DOHH2 (cell line): ENCODE results near the gene SLIT1.

ENCODE experiments used
- H3F3A ChIP-seq: fragments of 200-600 bp; sonication (generic), shearing (Covaris generic); 2 replicates; pipeline ENCODE4 v1.6.0; 2016; ENCODE audit warnings: antibody characterized with exemption, mild to moderate bottlenecking; ENCODE audit not compliant: control insufficient read depth, insufficient read depth
- H3K27ac ChIP-seq: fragments of 200-600 bp; sonication (generic); 2 replicates; pipeline ENCODE4 v1.5.1; 2014; ENCODE audit warnings: low read depth, mild to moderate bottlenecking, low read length, moderate library complexity
- H3K27me3 ChIP-seq: fragments of 200-600 bp; sonication (generic); 2 replicates; pipeline ENCODE4 v1.6.1; 2014; ENCODE audit warnings: mild to moderate bottlenecking, low read length, mixed read lengths; ENCODE audit not compliant: control insufficient read depth
- H3K36me3 ChIP-seq: fragments of 200-600 bp; sonication (generic); 2 replicates; pipeline ENCODE4 v1.6.1; 2014; ENCODE audit warnings: mild to moderate bottlenecking, low read length, moderate library complexity, mixed read lengths; ENCODE audit not compliant: control insufficient read depth
- H3K4me1 ChIP-seq: fragments of 200-600 bp; sonication (generic); 2 replicates; pipeline ENCODE4 v1.6.1; 2014; ENCODE audit warnings: mild to moderate bottlenecking, low read length, mixed read lengths; ENCODE audit not compliant: control insufficient read depth
- H3K4me2 ChIP-seq: fragments of 200-600 bp; sonication (generic); 2 replicates; pipeline ENCODE4 v1.6.0; 2014; ENCODE audit warnings: mild to moderate bottlenecking, low read length, moderate library complexity
- H3K4me3 ChIP-seq: fragments of 200-600 bp; sonication (generic); 2 replicates; pipeline ENCODE4 v1.5.1; 2014; ENCODE audit warnings: mild to moderate bottlenecking, low read length, mixed read lengths
- H3K79me2 ChIP-seq: fragments of 200-600 bp; sonication (generic); 2 replicates; pipeline ENCODE4 v1.6.1; 2014; ENCODE audit warnings: mild to moderate bottlenecking, low read length, mixed read lengths; ENCODE audit not compliant: control insufficient read depth
- H3K9me2 ChIP-seq: fragments of 200-600 bp; sonication (generic); replicated peaks from 2 replicates; pipeline ENCODE4 v1.6.1; 2014; ENCODE audit warnings: mild to moderate bottlenecking, low read length, mixed read lengths; ENCODE audit not compliant: control insufficient read depth
- H3K9me3 ChIP-seq: fragments of 200-600 bp; sonication (generic); 2 replicates; pipeline ENCODE4 v1.6.1; 2014; ENCODE audit warnings: antibody characterized with exemption, low read length, mixed read lengths; ENCODE audit not compliant: control insufficient read depth, insufficient read depth
- H4K20me1 ChIP-seq: fragments of 200-600 bp; sonication (generic); 2 replicates; pipeline ENCODE4 v1.6.0; 2014; ENCODE audit warnings: low read depth, mild to moderate bottlenecking, antibody characterized with exemption, low read length, moderate library complexity; ENCODE audit not compliant: control insufficient read depth, insufficient read depth
- EZH2phosphoT487 ChIP-seq: fragments of 200-600 bp; sonication (generic); IDR thresholded peaks from 2 replicates; pipeline ENCODE4 v1.6.1; 2017; ENCODE audit warnings: borderline replicate concordance, mild to moderate bottlenecking, antibody characterized with exemption, low read length, moderate library complexity, mixed read lengths
- TF ChIP-seq, protein P1 (sequence below): fragments of 200-600 bp; sonication (generic); IDR thresholded peaks from one replicate; pipeline ENCODE4 v1.5.1; 2014; ENCODE audit warnings: antibody characterized with exemption, mild to moderate bottlenecking, low read depth, low read length; ENCODE audit not compliant: poor library complexity, severe bottlenecking

The SLIT1 gene

DNA sequence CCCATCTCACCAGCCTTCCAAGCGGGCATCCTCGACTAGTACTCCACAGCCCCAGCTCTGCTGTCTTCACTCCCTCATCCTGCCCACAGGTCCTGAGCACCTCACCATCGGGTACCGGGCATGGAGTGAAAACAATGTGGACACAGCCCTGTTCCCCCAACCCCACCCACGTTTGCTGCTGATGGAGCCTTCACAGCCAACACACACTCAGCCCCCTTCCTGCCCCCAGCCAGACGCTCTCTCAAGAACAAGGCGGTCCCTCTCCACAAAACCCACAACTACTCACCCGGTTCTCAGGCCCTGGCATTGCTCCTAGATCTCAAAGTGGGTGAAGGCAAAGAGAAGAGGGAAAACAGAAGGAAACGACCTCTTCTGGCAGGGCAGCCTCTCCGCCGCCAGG is 56.1 kb downstream of the SLIT1 start:
- TF ChIP-seq, protein P1, sequence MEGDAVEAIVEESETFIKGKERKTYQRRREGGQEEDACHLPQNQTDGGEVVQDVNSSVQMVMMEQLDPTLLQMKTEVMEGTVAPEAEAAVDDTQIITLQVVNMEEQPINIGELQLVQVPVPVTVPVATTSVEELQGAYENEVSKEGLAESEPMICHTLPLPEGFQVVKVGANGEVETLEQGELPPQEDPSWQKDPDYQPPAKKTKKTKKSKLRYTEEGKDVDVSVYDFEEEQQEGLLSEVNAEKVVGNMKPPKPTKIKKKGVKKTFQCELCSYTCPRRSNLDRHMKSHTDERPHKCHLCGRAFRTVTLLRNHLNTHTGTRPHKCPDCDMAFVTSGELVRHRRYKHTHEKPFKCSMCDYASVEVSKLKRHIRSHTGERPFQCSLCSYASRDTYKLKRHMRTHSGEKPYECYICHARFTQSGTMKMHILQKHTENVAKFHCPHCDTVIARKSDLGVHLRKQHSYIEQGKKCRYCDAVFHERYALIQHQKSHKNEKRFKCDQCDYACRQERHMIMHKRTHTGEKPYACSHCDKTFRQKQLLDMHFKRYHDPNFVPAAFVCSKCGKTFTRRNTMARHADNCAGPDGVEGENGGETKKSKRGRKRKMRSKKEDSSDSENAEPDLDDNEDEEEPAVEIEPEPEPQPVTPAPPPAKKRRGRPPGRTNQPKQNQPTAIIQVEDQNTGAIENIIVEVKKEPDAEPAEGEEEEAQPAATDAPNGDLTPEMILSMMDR: no peak
- Histone ChIP-seq H4K20me1 (no peaks in the 10 kb centered on the region), H3K79me2 (no peaks in the 10 kb centered on the region), H3K4me1 (no peaks in the 10 kb centered on the region), H3K27me3 (no peaks in the 10 kb centered on the region), H3K4me2 (no peak overlapping the region), H3K9me3 (no peaks in the 10 kb centered on the region), H3K36me3 (no peaks in the 10 kb centered on the region), H3K27ac (no peak overlapping the region), H3K9me2 (no peaks in the 10 kb centered on the region), H3K4me3 (no peak overlapping the region), H3F3A (no peaks in the 10 kb centered on the region)

DNA sequence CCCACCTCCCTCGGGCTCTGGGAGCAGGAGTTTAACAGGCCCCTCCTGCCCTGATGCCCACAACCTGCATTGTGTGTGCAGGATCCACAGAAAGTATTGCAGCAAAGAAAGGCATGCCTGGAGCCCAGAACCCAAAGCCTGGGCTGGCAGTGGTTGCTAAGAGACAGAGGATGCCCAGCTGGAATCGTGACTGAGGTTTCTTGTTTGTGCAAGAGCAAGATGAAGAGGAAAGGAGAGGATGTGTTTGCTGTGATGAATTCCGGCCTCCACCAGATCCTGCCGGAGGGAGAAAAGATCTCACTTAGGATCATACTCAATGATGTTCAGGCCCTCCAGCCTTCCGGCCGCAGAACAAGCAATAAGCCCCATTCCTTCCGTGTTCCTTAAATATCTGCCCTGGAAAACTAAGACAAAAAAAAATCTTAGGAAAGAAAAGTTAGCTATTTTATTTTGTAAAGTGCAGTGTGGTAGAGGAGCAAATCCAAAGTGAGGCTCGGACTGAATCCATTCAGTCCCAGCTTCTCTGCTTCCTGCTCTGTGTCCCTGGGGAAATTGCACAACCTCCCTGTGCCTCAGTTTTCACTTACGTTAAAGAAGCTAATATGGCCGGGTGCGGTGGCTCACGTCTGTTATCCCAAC is 57.1 kb downstream of the SLIT1 start:
- Histone ChIP-seq H3K27me3 (no peaks in the 10 kb centered on the region), H3K4me3 (no peak overlapping the region), H3K4me2 (no peak overlapping the region), H3K79me2 (no peaks in the 10 kb centered on the region), H3K9me3 (no peaks in the 10 kb centered on the region), H3F3A (no peaks in the 10 kb centered on the region), H3K27ac (no peak overlapping the region), H3K9me2 (no peaks in the 10 kb centered on the region), H4K20me1 (no peaks in the 10 kb centered on the region), H3K4me1 (no peaks in the 10 kb centered on the region), H3K36me3 (no peaks in the 10 kb centered on the region)
- no peak for TF ChIP-seq EZH2phosphoT487
- TF ChIP-seq, protein P1: no peak

DNA sequence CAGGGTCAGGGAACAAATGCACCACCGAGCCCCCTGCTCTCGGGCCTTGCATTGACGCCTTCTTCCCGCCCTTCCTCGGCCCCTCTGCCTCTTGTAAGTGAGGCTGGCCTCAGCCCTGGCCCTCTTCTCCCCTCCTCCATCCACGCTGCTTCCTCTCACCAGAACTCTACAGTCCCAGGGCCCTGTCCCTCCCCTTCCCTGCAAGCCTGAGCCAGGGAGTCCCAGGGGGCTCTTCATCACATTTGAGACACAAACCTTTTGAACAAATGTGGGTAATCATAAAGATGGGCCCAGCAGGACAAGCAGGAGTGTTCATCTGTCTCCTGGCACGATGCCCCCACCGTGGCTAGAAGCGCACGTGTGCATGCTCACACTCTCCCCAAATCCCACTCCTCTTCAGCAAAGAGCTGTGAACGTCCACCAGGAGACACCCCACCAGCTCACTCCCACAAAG is 57.7 kb downstream of the SLIT1 start:
- H4K20me1 ChIP-seq: no peaks in the 10 kb centered on the region
- no peaks in the 10 kb centered on the region for H3K36me3 ChIP-seq
- H3K79me2 ChIP-seq: no peaks in the 10 kb centered on the region
- TF ChIP-seq, protein P1: no peak
- no peak for TF ChIP-seq EZH2phosphoT487
- no peaks in the 10 kb centered on the region for H3K9me3 ChIP-seq
- H3K9me2 ChIP-seq: no peaks in the 10 kb centered on the region
- no peak overlapping the region for H3K4me2 ChIP-seq
- no peaks in the 10 kb centered on the region for H3K27me3 ChIP-seq
- H3F3A ChIP-seq: no peaks in the 10 kb centered on the region
- H3K27ac ChIP-seq: no peak overlapping the region
- H3K4me1 ChIP-seq: no peaks in the 10 kb centered on the region
- H3K4me3 ChIP-seq: no peak overlapping the region
